SU-DHL-6 (cell line): Measurements from ENCODE around the gene ACAA1.

Source experiments
- H2AFZ ChIP-seq: fragments of 200-600 bp; sonication (generic); 2 replicates; pipeline ENCODE4 v1.6.1; 2014; ENCODE audit warnings: low read depth, mild to moderate bottlenecking, moderate library complexity, mixed read lengths, antibody characterized with exemption, low read length; ENCODE audit not compliant: severe bottlenecking
- H3F3A ChIP-seq: fragments of 200-600 bp; shearing (Covaris generic); 2 replicates; pipeline ENCODE4 v1.6.0; 2016; ENCODE audit warnings: antibody characterized with exemption, mild to moderate bottlenecking; ENCODE audit not compliant: insufficient read depth
- H3K27ac ChIP-seq: fragments of 200-600 bp; sonication (generic); 2 replicates; pipeline ENCODE4 v1.5.1; 2016; ENCODE audit warnings: low read depth, mild to moderate bottlenecking, low read length, moderate library complexity, mixed read lengths
- H3K27me3 ChIP-seq: fragments of 200-600 bp; sonication (generic), shearing (Covaris generic); 2 replicates; pipeline ENCODE4 v1.6.0; 2014; ENCODE audit warnings: mild to moderate bottlenecking, low read length
- H3K36me3 ChIP-seq: fragments of 200-600 bp; sonication (generic); 2 replicates; pipeline ENCODE4 v1.6.1; 2014; ENCODE audit warnings: mild to moderate bottlenecking, low read length, mixed read lengths
- H3K4me2 ChIP-seq: fragments of 300-600, 200-600 bp; shearing (Covaris generic), sonication (generic); 2 replicates; pipeline ENCODE4 v1.6.0; 2014; ENCODE audit warnings: low read length, low read depth, mild to moderate bottlenecking; ENCODE audit not compliant: poor library complexity, severe bottlenecking
- H3K4me3 ChIP-seq: fragments of 200-600 bp; sonication (generic); 2 replicates; pipeline ENCODE4 v1.5.1; 2014; ENCODE audit warnings: antibody characterized with exemption, low read length, mild to moderate bottlenecking, mixed read lengths; ENCODE audit not compliant: insufficient read depth, poor library complexity, severe bottlenecking
- H3K79me2 ChIP-seq: fragments of 200-600 bp; sonication (generic); 2 replicates; pipeline ENCODE4 v1.6.1; 2014; ENCODE audit warnings: mild to moderate bottlenecking, low read length, moderate library complexity; ENCODE audit not compliant: insufficient read depth
- H3K9ac ChIP-seq: fragments of 200-600 bp; sonication (generic); 2 replicates; pipeline ENCODE4 v1.7.0; 2014; ENCODE audit warnings: mild to moderate bottlenecking, low read length
- H3K9me2 ChIP-seq: fragments of 200-600 bp; sonication (generic); replicated peaks from 2 replicates; pipeline ENCODE4 v1.6.1; 2014; ENCODE audit warnings: low read length; ENCODE audit not compliant: insufficient read depth
- H3K9me3 ChIP-seq: fragments of 200-600 bp; sonication (generic); 2 replicates; pipeline ENCODE4 v1.6.1; 2014; ENCODE audit warnings: low read length, mixed read lengths; ENCODE audit not compliant: insufficient read depth
- H4K20me1 ChIP-seq: fragments of 200-600 bp; sonication (generic); 2 replicates; pipeline ENCODE4 v1.6.1; 2014; ENCODE audit warnings: low read depth, mild to moderate bottlenecking, antibody characterized with exemption, low read length, moderate library complexity, mixed read lengths
- CTCF ChIP-seq: fragments of 200-600 bp; sonication (generic); IDR thresholded peaks from one replicate; pipeline ENCODE4 v1.5.1; 2017; ENCODE audit warnings: antibody characterized with exemption, mild to moderate bottlenecking, low read length, moderate library complexity; ENCODE audit not compliant: insufficient read depth, poor library complexity, severe bottlenecking
- EZH2phosphoT487 ChIP-seq: fragments of 200-600 bp; sonication (generic), shearing (Covaris generic); conservative IDR thresholded peaks from 2 replicates; pipeline ENCODE4 v1.6.1; 2018; ENCODE audit warnings: mild to moderate bottlenecking, antibody characterized with exemption, low read length, moderate library complexity, mixed read lengths

ACAA1 gene

GRCh38 chr3:38152609-38153008 is 15.7 kb upstream of the ACAA1 start:
- Histone ChIP-seq H2AFZ (no peak overlapping the region), H4K20me1 (no peaks in the 10 kb centered on the region), H3K4me3 (no peak overlapping the region), H3K9me3 (no peaks in the 10 kb centered on the region), H3K79me2 (no peaks in the 10 kb centered on the region), H3K27ac (no peak overlapping the region), H3K9ac (no peak overlapping the region), H3K27me3 (no peaks in the 10 kb centered on the region), H3K9me2 (no peaks in the 10 kb centered on the region), H3F3A (no peaks in the 10 kb centered on the region), H3K4me2 (no peak overlapping the region), H3K36me3 (no peaks in the 10 kb centered on the region)
- TF ChIP-seq CTCF (no peak), EZH2phosphoT487 (no peak)

GRCh38 chr3:38151667-38152265 is 14.8 kb upstream of the ACAA1 start:
- H3K9me3 ChIP-seq: no peaks in the 10 kb centered on the region
- no peaks in the 10 kb centered on the region for H3F3A ChIP-seq
- H3K9me2 ChIP-seq: no peaks in the 10 kb centered on the region
- no peaks in the 10 kb centered on the region for H4K20me1 ChIP-seq
- no peak overlapping the region for H2AFZ ChIP-seq
- no peaks in the 10 kb centered on the region for H3K36me3 ChIP-seq
- H3K4me3 ChIP-seq: no peak overlapping the region
- H3K4me2 ChIP-seq: no peak overlapping the region
- no peak overlapping the region for H3K27ac ChIP-seq
- no peak overlapping the region for H3K9ac ChIP-seq
- H3K79me2 ChIP-seq: no peaks in the 10 kb centered on the region
- TF ChIP-seq EZH2phosphoT487: no peak
- TF ChIP-seq CTCF: no peak
- no peaks in the 10 kb centered on the region for H3K27me3 ChIP-seq

GRCh38 chr3:38150780-38151528 is 14.0 kb upstream of the ACAA1 start:
- no peaks in the 10 kb centered on the region for H3K36me3 ChIP-seq

More at GRCh38 chr3:38150780-38151528, 14.0 kb upstream of the ACAA1 start:
- H3K27me3 ChIP-seq: no peaks in the 10 kb centered on the region
- no peaks in the 10 kb centered on the region for H3F3A ChIP-seq
- no peak overlapping the region for H3K4me2 ChIP-seq
- H3K27ac ChIP-seq: no peak overlapping the region
- no peak for TF ChIP-seq EZH2phosphoT487
- TF ChIP-seq CTCF: no peak
- no peak overlapping the region for H3K4me3 ChIP-seq
- peak overlapping the region; percentile 12 for H2AFZ ChIP-seq
- no peak overlapping the region for H3K9ac ChIP-seq
- H3K79me2 ChIP-seq: no peaks in the 10 kb centered on the region
- H3K9me2 ChIP-seq: no peaks in the 10 kb centered on the region
- H4K20me1 ChIP-seq: no peaks in the 10 kb centered on the region
- 0 out of 2 replicates have a peak, but pooled peaks cover 4% of the 10 kb centered on the region for H3K9me3 ChIP-seq
